NCI-H524 treated with DMSO at 0.1 percent for 48 hours (cell line): ENCODE data around the gene CSF1.

Experiments
- DNase-seq: peaks from one replicate; lab custom pipeline; 2025; lab: John Stamatoyannopoulos, UW

CSF1 gene

GRCh38 chr1:109883248-109883955 lies 27.2 kb upstream of the CSF1 start:
- no peak for DNase-seq

GRCh38 chr1:109884242-109884891 lies 26.3 kb upstream of the CSF1 start:
- no peak for DNase-seq

GRCh38 chr1:109885589-109885988 lies 25.1 kb upstream of the CSF1 start:
- DNase-seq: no peak

GRCh38 chr1:109886827-109887226 lies 23.8 kb upstream of the CSF1 start:
- DNase-seq: no peak

GRCh38 chr1:109887271-109887670 lies 23.4 kb upstream of the CSF1 start:
- DNase-seq: no peak

- no peak for DNase-seq
Measured at GRCh38 chr1:109887884-109888283, 22.8 kb upstream of the CSF1 start.

- DNase-seq: no peak
Measured at GRCh38 chr1:109889094-109889493, 21.6 kb upstream of the CSF1 start.

- DNase-seq: no peak
Measured at GRCh38 chr1:109890115-109890953, 20.3 kb upstream of the CSF1 start.

GRCh38 chr1:109891930-109892329 lies 18.7 kb upstream of the CSF1 start:
- no peak for DNase-seq

- DNase-seq: no peak
Measured at GRCh38 chr1:109892561-109893368, 17.9 kb upstream of the CSF1 start.

- DNase-seq: no peak
Measured at GRCh38 chr1:109893532-109894171, 17.0 kb upstream of the CSF1 start.

- DNase-seq: no peak
Measured at GRCh38 chr1:109894823-109895719, 15.6 kb upstream of the CSF1 start.

- no peak for DNase-seq
Measured at GRCh38 chr1:109895720-109896504, 14.7 kb upstream of the CSF1 start.

- DNase-seq: no peak
Measured at GRCh38 chr1:109896681-109897080, 14.0 kb upstream of the CSF1 start.

GRCh38 chr1:109897259-109897955 lies 13.2 kb upstream of the CSF1 start:
- DNase-seq: no peak

- no peak for DNase-seq
Measured at GRCh38 chr1:109898842-109899241, 11.8 kb upstream of the CSF1 start.

- no peak for DNase-seq
Measured at GRCh38 chr1:109901141-109901523, 9.5 kb upstream of the CSF1 start.

GRCh38 chr1:109901524-109902145 lies 9.0 kb upstream of the CSF1 start:
- no peak for DNase-seq
